HG03469 (cell line): ENCODE results near the gene AKAP13.

Experiments
- ATAC-seq: cut with Tn5 transposase; IDR thresholded peaks from one replicate; pipeline ENCODE4 v1.9.1; 2021; ENCODE audit warnings: mild to moderate bottlenecking, moderate library complexity, moderate number of reproducible peaks; ENCODE audit not compliant: unreplicated experiment

Gene AKAP13

DNA sequence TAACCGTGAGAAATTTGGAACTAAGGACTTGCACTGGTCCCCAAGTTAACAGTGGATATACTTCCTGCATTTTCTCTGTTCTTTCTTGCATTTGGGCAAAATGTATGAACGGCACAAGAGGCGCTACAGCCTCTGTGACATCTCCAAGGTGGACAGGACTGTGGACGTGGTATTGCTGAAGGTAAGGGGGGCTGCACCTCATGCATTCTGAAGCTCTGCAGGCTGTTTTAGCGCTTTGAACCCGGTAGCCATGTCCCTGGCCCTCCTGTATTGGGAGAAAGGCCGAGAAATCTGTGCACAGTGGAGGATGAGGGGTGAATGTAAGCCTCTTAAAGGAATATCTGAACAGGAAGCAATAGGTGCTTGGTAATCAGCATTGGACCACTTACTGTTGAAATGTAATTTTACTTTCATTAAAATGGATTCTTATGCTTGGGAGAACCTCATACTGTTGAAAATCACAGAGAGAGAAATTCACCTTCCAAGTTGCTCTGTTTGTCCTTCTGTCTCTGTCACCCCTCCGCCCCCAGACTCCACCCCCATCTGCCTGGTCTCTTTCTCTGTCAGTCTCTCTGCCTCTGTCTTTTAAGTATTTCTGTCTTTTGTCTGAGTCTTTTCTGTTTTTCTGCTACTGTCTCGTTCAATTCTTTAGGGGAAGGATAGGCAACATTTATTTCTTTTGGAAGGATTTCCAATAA is 239.7 kb downstream of the AKAP13 start:
- no peak for ATAC-seq

DNA sequence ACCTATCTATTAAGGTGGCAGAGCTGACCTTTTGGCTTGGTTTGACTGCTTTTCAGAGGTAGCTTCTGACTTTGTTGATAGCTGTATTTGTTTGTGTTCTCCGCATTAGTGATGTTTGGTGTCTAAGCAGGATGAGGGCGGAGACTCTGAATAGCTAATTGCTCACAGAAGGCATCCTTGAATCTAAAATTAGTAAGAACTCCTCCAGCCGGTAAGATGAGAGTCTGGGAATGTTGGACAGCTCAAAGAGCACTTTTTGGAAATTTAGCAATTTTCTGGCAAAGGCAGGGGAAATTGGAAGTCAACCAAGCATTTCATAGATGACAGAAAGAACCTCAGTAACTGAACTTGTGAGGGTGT is 240.3 kb downstream of the AKAP13 start:
- ATAC-seq: no peak

DNA sequence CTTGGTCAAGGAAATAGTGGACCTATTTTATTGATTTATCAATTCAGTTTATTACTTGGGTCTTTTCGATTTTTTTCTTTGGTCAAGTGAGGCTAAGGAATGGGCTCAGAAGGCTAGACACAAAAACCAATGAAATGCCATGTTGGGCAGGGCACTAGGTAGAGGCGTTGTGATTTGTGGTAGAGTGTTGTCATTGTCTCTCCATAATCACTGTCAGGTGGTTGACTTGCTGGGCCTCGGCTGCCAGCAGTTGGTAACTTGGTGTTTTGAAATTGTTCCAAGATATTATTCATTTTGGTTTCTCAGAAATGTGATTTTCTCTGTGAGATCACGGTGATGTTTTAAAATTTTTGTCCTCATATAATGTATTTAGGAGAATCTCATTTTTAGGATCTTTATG is 240.7 kb downstream of the AKAP13 start:
- ATAC-seq: no peak

DNA sequence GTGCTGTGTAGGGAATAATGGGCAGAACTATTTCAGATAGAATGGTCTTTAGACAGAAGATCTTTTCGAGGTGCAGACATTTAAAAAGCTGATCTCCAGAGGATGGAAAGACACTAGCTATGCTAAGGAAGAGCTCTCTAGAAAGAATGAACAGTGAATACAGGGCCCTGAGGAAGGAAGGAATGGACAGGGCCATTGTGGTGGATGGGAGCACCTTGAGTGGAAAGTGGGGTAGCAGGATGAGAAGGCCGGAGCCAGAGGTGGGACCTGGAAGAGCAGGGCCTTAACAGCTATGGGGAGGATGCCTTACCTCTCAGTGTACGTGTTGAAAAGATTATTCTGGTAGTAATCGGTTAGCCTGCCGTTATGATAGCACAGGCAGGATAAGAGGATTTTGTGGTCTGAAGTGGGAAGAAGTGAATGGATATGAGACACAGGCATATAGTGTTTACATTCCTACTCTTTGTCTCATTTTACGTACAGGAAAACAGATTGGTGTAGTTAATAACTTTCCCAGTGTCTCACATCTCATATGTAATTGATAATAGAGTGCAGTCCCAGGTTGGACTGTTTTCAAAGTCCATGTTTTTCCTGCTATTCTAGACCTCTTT is 241.9 kb downstream of the AKAP13 start:
- ATAC-seq: no peak

DNA sequence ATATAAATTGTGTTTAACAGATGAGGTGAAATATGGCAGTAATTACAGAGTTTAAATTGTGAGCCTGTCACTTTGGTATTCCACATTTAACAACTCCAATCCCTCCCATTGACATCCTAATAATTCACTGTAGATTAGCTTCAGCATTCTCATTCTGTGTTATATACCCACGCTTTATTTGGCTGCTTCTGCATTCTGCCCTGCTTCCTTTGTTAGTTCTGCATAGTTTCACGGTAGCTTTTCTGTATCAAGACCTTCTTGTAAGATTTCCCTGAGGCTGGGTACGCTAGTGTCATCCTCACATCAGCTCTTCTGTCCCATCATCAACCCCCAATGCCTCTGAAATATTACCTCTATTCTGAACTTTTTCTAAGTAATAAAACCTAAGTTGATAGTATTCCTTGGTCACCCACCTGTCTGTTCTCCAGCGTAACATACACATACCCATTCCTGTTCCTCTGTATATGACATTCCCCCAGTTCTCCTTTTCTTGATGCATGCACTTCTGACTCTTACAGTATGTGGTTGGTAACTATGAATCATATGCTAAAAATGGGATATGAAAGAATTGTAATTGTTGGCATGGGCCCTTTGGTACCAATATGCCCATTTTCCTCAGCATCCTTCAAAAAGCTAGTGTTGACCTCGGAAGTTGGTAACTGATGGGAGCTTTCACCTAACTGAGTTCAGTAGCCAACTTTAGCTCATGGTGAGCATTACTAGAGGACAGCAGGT is 243.1 kb downstream of the AKAP13 start:
- no peak for ATAC-seq

DNA sequence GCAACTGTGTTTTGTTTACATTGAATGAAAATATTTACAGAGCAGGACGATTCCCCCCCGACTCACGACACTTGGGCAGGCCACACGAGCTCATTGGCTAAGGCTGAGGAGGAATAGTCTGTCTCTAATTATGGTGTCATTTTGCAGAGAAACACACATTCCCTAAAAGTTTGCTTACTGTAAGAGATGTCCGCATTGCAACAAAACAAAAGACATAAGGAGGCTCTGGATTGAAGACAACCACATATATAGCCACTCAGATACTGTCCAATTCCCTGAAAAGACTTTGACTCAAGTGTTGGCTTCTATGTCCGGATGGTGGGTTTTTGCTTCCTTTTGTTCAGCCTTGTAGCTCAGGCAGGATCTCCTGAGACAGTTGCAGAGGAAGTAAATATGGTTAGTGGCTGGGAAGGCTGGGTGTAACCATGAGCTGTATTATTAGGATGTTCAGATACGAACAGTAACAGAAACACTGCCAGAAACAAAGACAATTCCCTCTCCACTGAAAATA is 243.9 kb downstream of the AKAP13 start:
- no peak for ATAC-seq

DNA sequence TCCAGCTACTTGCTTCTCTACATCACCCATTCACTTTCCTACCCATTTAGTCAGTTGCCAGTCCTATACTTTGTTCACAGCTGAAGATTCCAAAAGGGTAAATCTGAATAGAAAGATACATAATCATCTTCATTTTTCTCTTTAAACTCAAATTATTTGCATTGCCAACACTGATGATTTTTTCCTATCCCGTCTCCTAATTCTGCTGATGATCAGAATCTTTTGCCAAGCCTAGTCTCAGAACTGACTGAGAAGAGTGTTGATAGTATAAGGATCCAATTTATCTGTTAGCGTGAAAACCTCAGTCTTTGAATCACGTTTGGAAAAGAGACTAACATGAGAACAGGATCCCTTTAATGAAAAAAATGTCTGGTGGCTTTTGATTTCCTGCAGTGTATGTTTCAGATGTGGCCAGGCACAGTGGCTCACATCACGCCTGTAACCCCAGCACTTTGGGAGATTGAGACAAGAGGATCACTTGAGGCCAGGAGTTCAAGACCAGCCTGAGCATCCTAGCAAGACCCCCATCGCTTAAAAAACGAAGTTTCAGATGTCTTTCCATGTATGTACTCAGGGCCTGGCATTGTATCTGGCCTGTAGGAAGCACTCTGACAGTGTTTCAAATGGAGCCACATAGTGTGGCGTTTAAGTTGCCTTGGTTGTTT is 244.9 kb downstream of the AKAP13 start:
- no peak for ATAC-seq

DNA sequence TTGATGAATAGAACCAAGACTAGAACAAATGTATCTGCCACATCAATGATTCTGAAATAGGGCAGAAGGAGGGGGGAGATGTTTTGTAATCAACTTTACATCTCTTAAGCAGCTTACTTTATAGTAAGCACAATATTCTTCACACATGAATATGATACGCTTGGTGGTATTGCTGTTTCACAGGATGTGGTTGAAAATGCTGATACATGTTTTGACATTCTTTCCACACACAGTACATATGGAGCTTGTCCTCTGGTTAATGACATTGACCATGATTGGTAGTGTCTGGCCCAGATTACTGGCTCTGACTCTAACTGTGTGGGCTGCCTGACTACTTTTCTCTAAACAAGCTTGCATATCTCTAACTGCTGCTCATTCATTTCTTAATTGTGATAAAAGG is 245.5 kb downstream of the AKAP13 start:
- peak; percentile 57 for ATAC-seq

DNA sequence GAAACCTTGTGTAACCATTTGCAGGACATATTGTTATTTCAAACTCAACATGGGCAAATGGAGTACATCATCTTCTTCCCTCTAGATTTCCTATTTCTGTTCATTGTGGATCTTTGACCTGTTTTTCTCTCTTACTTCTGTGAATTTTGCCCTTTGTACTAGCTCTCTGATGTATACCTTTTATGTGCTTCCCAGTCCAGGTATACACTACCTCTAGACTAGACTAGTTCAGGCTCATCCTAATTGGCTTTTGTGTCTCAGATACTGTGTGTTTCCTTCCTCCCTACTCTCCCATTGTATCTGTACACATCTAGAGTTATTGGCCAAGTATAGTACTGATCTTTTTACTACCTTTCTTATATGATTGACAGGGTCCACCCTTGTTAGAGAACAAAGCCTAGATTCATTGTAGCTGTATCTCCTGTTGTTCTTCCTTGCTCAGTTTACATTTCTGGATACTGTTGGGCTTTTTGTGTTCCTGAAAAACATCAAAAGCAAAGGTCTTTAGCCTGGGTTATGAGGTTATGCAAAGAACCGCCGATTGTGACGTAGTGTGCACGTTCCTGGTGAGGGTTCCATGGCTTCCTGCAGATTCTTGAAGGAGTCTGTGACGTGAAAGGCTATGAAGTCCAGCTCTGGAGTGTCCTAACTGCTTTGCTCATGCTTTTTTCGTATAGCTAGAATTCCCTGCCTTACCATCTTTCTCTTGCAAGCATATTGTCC is 247.0 kb downstream of the AKAP13 start:
- ATAC-seq: no peak

DNA sequence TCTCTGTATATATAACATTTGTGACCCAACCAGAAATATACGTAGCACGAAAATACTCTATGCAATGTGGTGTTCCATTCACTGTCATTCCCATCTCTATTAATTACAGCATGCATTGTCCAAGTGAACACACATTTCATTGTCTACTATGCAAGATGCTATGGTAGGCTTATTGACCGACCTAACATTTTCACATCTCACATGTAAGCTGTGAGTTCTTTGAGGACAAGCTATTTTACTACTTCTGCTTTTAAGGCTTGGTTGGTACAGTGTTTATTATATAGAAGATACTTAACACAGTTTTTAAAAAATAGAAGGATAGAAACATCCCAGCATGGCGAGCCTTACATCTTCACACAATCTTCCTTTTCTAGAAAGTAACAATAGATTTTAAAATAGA is 249.9 kb downstream of the AKAP13 start:
- ATAC-seq: no peak

DNA sequence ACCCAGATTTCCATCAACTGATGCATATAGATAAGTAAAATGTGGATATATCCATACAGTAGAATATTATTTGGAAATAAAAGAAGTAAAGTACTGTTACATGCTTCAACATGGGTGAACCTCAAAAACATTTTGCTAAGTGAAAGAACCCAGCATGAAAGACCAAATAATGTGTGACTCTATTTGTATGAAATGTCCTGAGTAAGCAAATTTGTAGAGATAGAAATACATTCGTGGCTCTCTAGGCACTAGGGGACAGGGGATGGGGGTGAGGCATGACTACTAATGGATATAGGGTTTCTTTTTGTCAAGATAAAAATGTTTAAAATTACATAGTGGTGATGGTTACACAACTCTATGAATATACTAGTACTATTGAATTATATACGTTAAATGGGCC is 250.6 kb downstream of the AKAP13 start:
- ATAC-seq: no peak

DNA sequence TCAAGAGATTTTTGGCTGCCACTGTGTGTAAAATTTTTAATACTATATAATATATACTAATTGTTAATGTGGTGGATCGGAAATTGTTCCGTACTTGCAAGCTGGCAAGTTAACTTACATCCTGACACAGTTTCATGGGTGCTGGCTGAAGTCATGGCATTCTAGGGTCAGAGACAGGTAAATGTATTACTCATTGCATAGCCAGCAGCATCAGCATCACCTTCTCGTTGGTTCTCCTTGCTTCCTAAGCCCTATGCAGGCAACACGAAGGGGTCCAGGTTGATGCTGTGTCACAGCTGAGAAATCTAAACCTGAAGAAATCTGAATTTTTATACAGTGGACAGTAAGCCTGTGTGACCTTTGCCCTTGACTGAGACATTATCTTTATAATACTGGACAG is 251.6 kb downstream of the AKAP13 start:
- ATAC-seq: no peak

DNA sequence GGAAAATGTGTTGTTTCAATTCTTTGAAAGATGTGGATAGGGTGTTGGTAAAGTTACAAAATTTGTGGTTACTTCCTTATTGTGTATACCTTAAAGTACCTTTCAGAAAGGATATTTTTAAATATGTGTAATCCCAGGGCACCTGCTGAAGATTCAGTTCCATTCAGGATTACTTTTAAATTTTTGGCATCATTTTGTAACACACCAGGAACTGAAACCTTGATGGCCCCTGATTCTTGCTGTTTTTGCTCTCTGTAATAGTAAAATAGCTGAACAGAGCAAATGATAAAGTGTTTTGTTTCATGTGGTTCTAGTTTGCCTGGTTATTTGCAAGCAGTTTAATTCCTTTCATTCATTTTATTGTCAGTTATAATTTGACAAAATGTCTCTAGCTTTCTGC is 253.5 kb downstream of the AKAP13 start:
- no peak for ATAC-seq

DNA sequence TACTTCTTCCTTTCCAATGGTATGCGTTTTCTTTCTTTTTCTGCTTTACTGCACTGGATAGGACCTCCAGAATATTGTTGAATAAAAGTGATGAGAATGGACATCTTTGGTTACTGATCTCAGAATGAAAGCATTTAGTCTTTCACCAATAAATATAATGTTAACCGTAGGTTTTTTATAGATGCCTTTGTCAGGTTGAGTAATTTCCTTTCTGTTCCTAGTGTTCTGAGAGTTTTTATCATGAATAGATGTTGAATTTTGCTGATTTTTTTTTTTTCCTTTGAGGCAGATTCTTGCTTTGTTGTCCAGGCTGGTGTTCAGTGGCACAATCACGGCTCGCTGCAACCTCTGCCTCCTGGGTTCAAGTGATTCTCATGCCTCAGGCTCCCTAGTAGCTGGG is 255.9 kb downstream of the AKAP13 start:
- ATAC-seq: no peak

DNA sequence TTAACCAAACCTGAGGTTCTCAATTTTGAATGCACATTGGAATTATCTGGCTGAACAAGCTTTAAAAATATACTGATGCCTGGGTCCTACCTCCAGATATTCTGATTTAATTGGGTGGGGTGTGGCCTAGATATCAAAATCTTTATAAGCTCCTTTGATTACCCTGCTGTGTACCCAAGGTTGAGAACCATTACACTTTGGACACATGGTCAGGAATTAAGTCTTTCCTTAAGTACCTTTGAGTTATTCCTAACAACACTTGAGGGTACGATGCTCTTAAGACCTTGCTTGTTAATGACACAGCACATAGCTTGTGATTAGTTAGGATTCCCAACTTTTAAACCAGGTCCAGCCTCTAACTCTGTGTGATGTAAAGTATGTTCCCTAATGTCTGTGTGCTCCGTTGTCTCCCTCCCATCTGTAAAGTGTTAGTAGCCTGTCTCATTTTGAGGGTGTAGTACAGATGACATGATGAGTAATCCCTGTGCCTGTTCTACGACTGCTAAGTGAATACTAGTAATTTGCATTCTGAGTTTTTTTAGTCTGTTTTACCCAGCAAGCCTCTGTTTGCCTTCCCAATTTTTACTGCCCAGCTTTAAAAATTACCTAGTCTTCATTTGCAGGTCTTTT is 259.5 kb downstream of the AKAP13 start:
- peak; percentile 88 for ATAC-seq

DNA sequence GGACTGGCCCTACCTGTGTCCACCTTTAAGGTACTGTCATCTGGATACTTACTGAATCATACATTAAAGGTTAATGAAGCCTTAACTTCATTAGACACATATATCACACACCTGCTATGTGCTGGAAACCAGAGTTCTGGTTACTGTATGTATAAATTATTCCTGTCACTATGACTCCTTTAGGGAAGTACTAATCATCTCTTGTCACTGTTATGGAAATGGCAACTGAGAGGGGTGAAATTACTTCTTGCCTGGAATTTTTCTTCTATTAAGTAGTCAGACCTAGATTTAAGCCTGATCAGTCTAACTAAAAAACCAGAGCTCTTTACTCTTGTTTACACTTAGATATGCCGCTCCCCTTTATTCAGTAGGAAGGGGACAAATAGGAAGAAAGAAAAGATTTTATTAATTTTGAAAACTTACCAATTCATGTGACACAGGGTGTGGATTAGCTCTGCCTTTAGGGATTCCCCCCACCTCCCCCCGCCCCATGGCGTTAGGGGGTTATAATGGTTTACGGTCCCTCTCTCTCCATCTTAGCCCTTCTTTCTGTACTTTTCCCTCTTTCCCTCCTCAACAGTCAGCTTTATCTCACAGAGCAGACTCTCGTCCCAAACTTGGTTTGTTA is 261.8 kb downstream of the AKAP13 start:
- no peak for ATAC-seq

DNA sequence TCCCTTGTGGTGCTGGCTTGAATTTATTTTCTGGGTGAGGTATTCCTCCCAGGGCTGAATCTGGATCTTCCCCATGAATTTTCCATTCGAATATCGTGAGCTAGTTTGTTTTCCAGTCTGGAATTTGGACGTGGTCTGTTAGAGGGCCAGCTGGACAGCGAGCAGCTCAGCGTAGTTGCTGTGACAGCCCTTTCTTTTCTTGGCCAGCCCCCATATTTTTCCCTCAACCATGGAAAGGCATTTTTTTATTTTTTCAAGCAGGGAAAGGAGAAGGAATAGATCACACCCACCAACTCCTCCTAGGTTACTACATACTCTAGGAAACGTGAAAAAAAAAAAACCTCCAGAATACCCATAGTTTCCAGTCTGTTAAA is 262.3 kb downstream of the AKAP13 start:
- no peak for ATAC-seq

DNA sequence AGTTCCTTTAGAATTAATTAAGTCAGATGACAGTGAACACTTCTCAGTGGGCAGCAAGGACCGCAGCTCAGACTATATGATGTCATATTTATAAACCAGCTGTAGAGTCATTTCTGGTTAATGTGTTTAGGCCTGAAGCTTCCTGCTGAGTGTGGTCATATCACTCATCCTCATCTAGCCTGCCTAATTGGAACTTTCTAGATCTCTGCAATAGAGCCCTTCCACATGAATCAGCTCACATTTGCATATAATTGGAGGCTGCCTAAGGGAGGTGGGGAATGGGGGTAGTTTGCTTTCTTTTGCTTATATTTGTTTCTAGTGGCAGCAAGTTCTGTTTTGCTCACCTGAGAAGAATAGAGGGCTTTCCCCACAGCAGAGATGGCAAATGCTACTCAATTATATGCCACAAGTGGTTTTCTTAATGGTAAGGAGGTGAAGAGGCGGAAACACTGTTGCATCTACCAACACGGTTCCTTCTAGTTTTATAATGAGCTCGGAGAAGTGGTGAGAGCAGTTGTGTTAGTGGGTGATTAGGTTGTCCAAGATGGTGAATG is 266.2 kb downstream of the AKAP13 start:
- peak; percentile 71 for ATAC-seq

DNA sequence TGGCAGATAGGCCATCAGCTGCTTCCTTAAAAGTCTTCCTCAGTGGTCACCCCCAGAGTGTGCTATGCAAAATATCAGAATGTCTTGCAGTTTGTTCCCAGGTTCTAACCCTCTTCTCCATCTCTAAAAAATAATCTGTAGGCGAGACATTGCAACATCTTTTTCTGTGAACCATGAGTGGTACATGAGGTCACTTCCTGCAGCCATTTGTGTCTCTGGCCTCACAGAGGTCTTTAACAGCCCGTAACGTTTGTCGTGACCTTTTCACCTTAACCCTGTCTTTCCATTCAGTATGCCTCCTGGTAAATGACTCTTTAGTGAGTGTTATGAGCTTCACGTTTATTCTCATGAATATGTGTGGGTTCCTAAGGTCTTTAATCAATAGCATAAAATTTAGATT is 269.0 kb downstream of the AKAP13 start:
- ATAC-seq: peak; percentile 51

DNA sequence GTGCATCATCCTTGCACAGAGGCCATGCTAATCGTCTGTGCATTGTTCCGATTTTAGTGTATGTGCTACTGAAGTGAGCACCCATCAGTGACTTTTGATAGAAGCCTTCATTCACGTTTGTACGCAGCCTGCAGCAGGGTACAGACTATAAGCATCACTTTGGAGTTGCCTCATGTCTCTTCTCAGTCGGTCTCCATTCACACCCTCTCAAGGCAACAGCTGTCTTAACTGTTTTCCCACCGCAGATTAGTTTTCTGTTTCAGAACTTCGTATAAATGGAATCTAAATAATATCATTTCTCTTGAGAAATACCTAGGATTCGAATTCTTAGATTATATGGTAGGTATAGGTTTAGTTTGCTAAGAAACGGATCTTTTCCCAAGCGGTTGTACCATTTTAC is 271.1 kb downstream of the AKAP13 start:
- no peak for ATAC-seq
